ENCODE measurements around the gene UNC93B1. TPM values are rescaled to one million over a fixed set of nuclear protein-coding genes. Genes with fewer than 3 reads are reported as not detected.

The UNC93B1 gene
- total RNA-seq, 1 experiment from 2014 or later, result 23.3 TPM

DNA sequence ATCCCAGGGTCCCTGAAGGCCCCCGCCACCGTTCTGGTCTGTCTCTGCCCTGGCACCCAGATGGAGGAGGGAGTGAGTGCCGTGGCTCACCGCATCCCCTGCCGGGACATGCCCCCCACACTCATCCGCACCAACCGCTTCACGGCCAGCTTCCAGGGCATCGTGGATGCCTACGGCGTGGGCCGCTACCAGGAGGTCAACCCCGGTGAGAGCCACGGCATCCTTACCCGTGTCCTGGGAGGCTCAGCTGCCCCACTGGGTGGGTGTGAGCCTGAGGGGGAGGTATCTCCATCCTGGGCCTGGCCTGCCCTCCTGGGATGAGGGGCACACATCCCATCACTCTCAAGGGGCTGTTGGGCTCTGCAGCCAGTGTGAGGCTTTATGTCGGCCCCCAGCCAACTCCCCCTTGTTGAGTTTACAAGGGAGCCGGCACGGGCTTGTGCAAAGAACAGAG lies 41.0 kb upstream of the UNC93B1 start:
- no peak overlapping the region for H3K27ac ChIP-seq (ENCODE audit: insufficient read length, low read depth, low read length)
- H4K8ac ChIP-seq (replicated peaks; ENCODE audit: insufficient read length, low read depth, low read length), result no peak overlapping the region
- H3K79me1 ChIP-seq (ENCODE audit: insufficient read depth, low read depth, low read length, poor library complexity, severe bottlenecking), result no peaks in the 10 kb centered on the region
- Mint-ChIP-seq H3K27me3 (ENCODE audit: low read depth) (no peaks in the 10 kb centered on the region), H3K4me1 (peaks cover 5 to 6% of the 10 kb centered on the region in 2 experiments), H3K36me3 (ENCODE audit: insufficient read depth in 1 of 3, low read depth in 3 of 3) (no peaks in the 10 kb centered on the region; a peak in 1 of 7 replicates), H3K4me3 (no peak overlapping the region), H3K9me3 (no peaks in the 10 kb centered on the region), H3K27ac (no peak overlapping the region)
- H4K91ac ChIP-seq (ENCODE audit: insufficient read length, low read depth, low read length), result no peak overlapping the region
- H2BK5ac ChIP-seq (ENCODE audit: insufficient read length, low read length), result no peak overlapping the region
- no peak overlapping the region for H2BK12ac ChIP-seq (ENCODE audit: insufficient read length, low read depth, low read length)
- no peak overlapping the region; the same call in 1 of the 2 replicates for H3K14ac ChIP-seq (ENCODE audit: insufficient read depth, low read length)
- H3K4me2 ChIP-seq (ENCODE audit: insufficient read depth, insufficient read length, low read length), result no peak overlapping the region
- H3K23me2 ChIP-seq (ENCODE audit: insufficient read length, low read depth, low read length, poor library complexity, severe bottlenecking), result no peaks in the 10 kb centered on the region
- H3K56ac ChIP-seq (ENCODE audit: insufficient read length, low read depth, low read length), result no peak overlapping the region
- no peak overlapping the region for H4K5ac ChIP-seq (ENCODE audit: insufficient read length, low read depth, low read length)
- H4K20me1 ChIP-seq (ENCODE audit: control insufficient read depth, insufficient read depth, insufficient read length), result no peaks in the 10 kb centered on the region
- H2BK20ac ChIP-seq (ENCODE audit: low read depth, low read length, poor library complexity, severe bottlenecking), result no peak overlapping the region
- no peak overlapping the region for H3K9ac ChIP-seq (ENCODE audit: extremely low read depth, insufficient read length, low read length)
- H2BK120ac ChIP-seq (ENCODE audit: low read depth, low read length, poor library complexity, severe bottlenecking), result no peak overlapping the region
- H2BK15ac ChIP-seq (ENCODE audit: low read depth, low read length), result no peak overlapping the region
- H3K79me2 ChIP-seq (ENCODE audit: insufficient read depth, low read length), result no peaks in the 10 kb centered on the region
- no peak overlapping the region for H3K4ac ChIP-seq (ENCODE audit: low read depth, low read length)
- DNase-seq, result peak; percentile 24
- WGBS (ENCODE audit: extremely low coverage, insufficient read length, low lambda C conversion rate), result no CpG with 5 or more reads among the region's 18 CpGs
- no peaks in the 10 kb centered on the region for H3K9me3 ChIP-seq (ENCODE audit: control insufficient read depth, low read depth, low read length)
- TF ChIP-seq, protein P1, sequence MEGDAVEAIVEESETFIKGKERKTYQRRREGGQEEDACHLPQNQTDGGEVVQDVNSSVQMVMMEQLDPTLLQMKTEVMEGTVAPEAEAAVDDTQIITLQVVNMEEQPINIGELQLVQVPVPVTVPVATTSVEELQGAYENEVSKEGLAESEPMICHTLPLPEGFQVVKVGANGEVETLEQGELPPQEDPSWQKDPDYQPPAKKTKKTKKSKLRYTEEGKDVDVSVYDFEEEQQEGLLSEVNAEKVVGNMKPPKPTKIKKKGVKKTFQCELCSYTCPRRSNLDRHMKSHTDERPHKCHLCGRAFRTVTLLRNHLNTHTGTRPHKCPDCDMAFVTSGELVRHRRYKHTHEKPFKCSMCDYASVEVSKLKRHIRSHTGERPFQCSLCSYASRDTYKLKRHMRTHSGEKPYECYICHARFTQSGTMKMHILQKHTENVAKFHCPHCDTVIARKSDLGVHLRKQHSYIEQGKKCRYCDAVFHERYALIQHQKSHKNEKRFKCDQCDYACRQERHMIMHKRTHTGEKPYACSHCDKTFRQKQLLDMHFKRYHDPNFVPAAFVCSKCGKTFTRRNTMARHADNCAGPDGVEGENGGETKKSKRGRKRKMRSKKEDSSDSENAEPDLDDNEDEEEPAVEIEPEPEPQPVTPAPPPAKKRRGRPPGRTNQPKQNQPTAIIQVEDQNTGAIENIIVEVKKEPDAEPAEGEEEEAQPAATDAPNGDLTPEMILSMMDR (conservative IDR thresholded peaks at IDR 0.05), result no peak
- no peak overlapping the region for H3K18ac ChIP-seq (ENCODE audit: insufficient read length, low read depth, low read length)
- H3T11ph ChIP-seq (ENCODE audit: low read length), result no peak overlapping the region
- no peak overlapping the region for H2AK5ac ChIP-seq (ENCODE audit: insufficient read length, low read length)
- no peak overlapping the region for H2AFZ ChIP-seq (ENCODE audit: low read length)
- H3K23ac ChIP-seq (ENCODE audit: insufficient read length, low read depth, low read length), result no peak overlapping the region
- H3K27me3 ChIP-seq (ENCODE audit: insufficient read depth, low read length), result no peaks in the 10 kb centered on the region
- H3K4me1 ChIP-seq (ENCODE audit: insufficient read depth, low read length), result no peaks in the 10 kb centered on the region; the same call in 1 of the 2 replicates

Measured in H9 (cell line).